Calu3 (cell line): Measurements from ENCODE around the gene ZNF597. TPM values are rescaled to one million over a fixed set of nuclear protein-coding genes. Genes with fewer than 3 reads are reported as not detected.

Experiments
- BruUV-seq: library from RNA; stranded (reverse); fragments of 400-500 nt; replicated peaks from 2 replicates; lab custom pipeline; 2021; lab: Mats Ljungman, UMichigan
- CTCF ChIA-PET: fragments of 300-600 bp; sonication (Branson Sonifier 250); formaldehyde crosslinking; loops from one replicate; lab custom pipeline; 2022; ENCODE audit warnings: antibody characterized with exemption; lab: Charles Lee
- DNase-seq: peaks from one replicate; pipeline ENCODE4 v3.0.0; 2022
- H3K27ac Mint-ChIP-seq: one replicate; pipeline ENCODE4 v1.8.0; 2022; ENCODE audit warnings: mixed read lengths; ENCODE audit not compliant: unreplicated experiment
- H3K27me3 Mint-ChIP-seq: one replicate; pipeline ENCODE4 v1.8.0; 2022; ENCODE audit warnings: mixed read lengths; ENCODE audit not compliant: unreplicated experiment
- H3K36me3 Mint-ChIP-seq: one replicate; pipeline ENCODE4 v1.8.0; 2022; ENCODE audit warnings: mild to moderate bottlenecking, moderate library complexity, mixed read lengths; ENCODE audit not compliant: insufficient read depth, unreplicated experiment
- H3K4me1 Mint-ChIP-seq: one replicate; pipeline ENCODE4 v1.8.0; 2022; ENCODE audit warnings: mild to moderate bottlenecking, low read depth, mixed read lengths; ENCODE audit not compliant: unreplicated experiment
- H3K4me3 Mint-ChIP-seq: one replicate; pipeline ENCODE4 v1.8.0; 2022; ENCODE audit warnings: mild to moderate bottlenecking, low read depth, moderate library complexity, mixed read lengths; ENCODE audit not compliant: unreplicated experiment
- H3K9me3 Mint-ChIP-seq: one replicate; pipeline ENCODE4 v1.8.0; 2022; ENCODE audit warnings: low read depth, mixed read lengths; ENCODE audit not compliant: unreplicated experiment
- intact Hi-C: fragments of 100-400 bp; cut with micrococcal nuclease; formaldehyde crosslinking; loops from one replicate; pipeline ENCODE4 v1.10.0; 2022; ENCODE audit not compliant: unreplicated experiment
- total RNA-seq: library from RNA; stranded (reverse); gene quantifications from 2 replicates; pipeline ENCODE4 v1.2.3, GENCODE V29; 2022
- TF ChIP-seq, protein P1 (sequence below): fragments of 200-600 bp; IDR thresholded peaks from one replicate; pipeline ENCODE4 v1.8.0; 2022; ENCODE audit warnings: antibody characterized with exemption; ENCODE audit not compliant: unreplicated experiment

ZNF597 gene
- total RNA-seq, 1 experiment from 2014 or later = 2.7 TPM

DNA sequence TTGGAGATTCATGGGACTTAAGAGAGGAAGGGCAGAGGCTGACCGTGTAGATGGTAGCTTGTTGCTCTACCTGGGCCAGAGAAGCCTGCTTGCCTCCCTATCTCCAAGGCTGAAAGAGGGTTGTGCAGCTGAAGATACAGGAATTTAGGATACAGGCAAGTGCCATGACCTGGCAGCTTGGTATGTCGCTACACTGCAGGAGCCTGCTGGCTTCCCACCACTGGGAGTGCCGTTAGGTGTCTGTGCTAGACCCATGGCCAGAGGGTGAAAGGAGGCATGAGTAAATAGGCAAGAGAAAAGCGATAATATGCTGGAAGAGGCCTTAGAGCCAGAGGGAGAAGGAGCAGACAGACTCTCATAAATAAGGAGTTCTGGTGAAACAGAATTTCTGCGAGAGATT lies 10.8 kb upstream of the ZNF597 start:
- Mint-ChIP-seq H3K27me3 (no peaks in the 10 kb centered on the region), H3K4me3 (no peak overlapping the region), H3K9me3 (no peaks in the 10 kb centered on the region), H3K4me1 (peaks cover 4% of the 10 kb centered on the region), H3K36me3 (peaks cover 27% of the 10 kb centered on the region), H3K27ac (no peak overlapping the region)
- intact Hi-C loops = no loop called here
- DNase-seq = no peak
- TF ChIP-seq, protein P1, sequence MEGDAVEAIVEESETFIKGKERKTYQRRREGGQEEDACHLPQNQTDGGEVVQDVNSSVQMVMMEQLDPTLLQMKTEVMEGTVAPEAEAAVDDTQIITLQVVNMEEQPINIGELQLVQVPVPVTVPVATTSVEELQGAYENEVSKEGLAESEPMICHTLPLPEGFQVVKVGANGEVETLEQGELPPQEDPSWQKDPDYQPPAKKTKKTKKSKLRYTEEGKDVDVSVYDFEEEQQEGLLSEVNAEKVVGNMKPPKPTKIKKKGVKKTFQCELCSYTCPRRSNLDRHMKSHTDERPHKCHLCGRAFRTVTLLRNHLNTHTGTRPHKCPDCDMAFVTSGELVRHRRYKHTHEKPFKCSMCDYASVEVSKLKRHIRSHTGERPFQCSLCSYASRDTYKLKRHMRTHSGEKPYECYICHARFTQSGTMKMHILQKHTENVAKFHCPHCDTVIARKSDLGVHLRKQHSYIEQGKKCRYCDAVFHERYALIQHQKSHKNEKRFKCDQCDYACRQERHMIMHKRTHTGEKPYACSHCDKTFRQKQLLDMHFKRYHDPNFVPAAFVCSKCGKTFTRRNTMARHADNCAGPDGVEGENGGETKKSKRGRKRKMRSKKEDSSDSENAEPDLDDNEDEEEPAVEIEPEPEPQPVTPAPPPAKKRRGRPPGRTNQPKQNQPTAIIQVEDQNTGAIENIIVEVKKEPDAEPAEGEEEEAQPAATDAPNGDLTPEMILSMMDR = no peak
- CTCF ChIA-PET = no interaction called here
- no TSS peak for BruUV-seq

DNA sequence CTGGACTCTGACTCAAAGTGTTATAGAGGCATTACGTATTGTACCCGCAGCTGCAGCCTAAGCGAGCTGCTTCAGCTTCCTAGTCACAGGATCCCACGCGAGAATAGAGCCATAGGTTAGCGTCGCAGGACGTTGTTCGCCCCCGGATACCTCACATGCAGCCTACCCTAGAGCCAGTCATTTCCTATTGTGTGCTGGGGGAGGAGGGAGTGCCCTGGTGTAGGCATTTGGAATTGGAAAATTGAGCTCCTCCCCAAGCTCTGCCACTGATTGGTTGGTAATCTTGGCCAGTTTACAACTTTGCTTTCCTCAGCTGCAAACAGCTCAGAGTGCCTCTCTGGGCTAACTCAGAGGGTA lies 706 bp upstream of the ZNF597 start:
- peaks cover 7% of the 10 kb centered on the region for H3K27me3 Mint-ChIP-seq
- H3K36me3 Mint-ChIP-seq = peaks cover 40% of the 10 kb centered on the region
- CTCF ChIA-PET = no interaction called here

DNA sequence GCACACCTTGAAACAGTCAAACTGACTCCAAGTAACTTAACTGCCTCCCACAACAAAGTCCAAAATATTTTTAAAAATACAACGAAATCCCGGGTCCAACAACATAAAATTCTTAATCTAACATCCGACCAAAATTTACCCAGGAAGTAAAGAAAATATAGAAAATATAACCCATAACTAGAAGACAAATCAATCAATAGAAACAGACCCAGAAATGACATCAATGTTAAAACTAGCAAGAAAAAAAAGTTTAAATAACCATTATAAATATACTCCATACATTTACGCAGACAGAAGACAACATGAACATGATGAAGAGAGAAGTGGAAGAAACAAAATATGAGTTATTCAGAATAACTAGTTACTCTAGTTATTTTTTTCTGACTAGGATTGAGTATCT lies 3.7 kb downstream of the ZNF597 start:
- DNase-seq = no peak
- Mint-ChIP-seq H3K36me3 (peaks cover 38% of the 10 kb centered on the region), H3K27me3 (peaks cover 30% of the 10 kb centered on the region), H3K27ac (no peak overlapping the region), H3K4me3 (no peak overlapping the region), H3K9me3 (peaks cover 7% of the 10 kb centered on the region), H3K4me1 (no peaks in the 10 kb centered on the region)
- CTCF ChIA-PET = no interaction called here
- no TSS peak for BruUV-seq
- TF ChIP-seq, protein P1 = no peak
- intact Hi-C loops = no loop called here

More for the DNA sequence above, 706 bp upstream of the ZNF597 start:
- peak; percentile 34 for DNase-seq
- TSS peak; percentile 79 for BruUV-seq
- H3K4me1 Mint-ChIP-seq = no peaks in the 10 kb centered on the region
- peak overlapping the region; percentile 69 for H3K4me3 Mint-ChIP-seq
- intact Hi-C loops = no loop called here
- TF ChIP-seq, protein P1 = no peak
- peak overlapping the region; percentile 65 for H3K27ac Mint-ChIP-seq
- peaks cover 7% of the 10 kb centered on the region for H3K9me3 Mint-ChIP-seq

DNA sequence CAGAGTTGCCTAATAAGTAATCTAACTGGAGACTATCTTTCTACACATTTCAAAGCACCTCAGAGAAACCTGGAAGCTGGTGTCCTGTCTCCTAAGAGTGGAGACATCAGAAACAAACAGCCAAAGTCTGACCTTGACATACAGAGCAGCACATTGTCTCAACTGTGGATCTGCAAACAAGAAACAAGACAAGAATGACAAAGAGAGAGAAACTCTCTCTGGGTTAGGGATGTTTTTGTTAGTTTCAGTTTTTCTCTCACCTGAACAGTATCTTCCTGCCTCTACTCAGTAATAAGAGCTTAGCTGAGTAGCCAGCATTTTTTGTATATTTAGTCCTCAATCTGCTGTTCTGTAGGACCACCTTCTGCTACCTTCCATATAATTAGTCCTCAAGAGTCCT lies 8.9 kb downstream of the ZNF597 start:
- no TSS peak for BruUV-seq
- peaks cover 6% of the 10 kb centered on the region for H3K9me3 Mint-ChIP-seq
- TF ChIP-seq, protein P1 = no peak
- H3K4me1 Mint-ChIP-seq = no peaks in the 10 kb centered on the region
- intact Hi-C loops = no loop called here
- no peak overlapping the region for H3K27ac Mint-ChIP-seq
- peaks cover 7% of the 10 kb centered on the region for H3K36me3 Mint-ChIP-seq
- peaks cover 36% of the 10 kb centered on the region for H3K27me3 Mint-ChIP-seq
- CTCF ChIA-PET = no interaction called here
- no peak for DNase-seq
- no peak overlapping the region for H3K4me3 Mint-ChIP-seq
